SKM-1 treated with dmso at 0.1 percent for 144 hours (cell line): ENCODE results near the gene METTL6.
"Not testable (repeated sequence)": the region's sequence is repeated elsewhere in the genome, so short reads cannot be mapped to it uniquely, and the experiment has no call there.

Experiments used
- DNase-seq: peaks from one replicate; lab custom pipeline; 2025; ENCODE audit not compliant: unreplicated experiment; lab: John Stamatoyannopoulos, UW

Gene METTL6

GRCh38 chr3:15427182-15427880 lies at the start of gene METTL6, which contains the start of gene EAF1:
METTL6 (minus strand) TSS chr3:15427544; CDS start chr3:15426511, 1,033 bp downstream.
EAF1 (plus strand) TSS chr3:15427598; CDS start chr3:15427780, 182 bp downstream.
- peak; percentile 73 for DNase-seq

GRCh38 chr3:15476378-15476777 lies 49.0 kb upstream of the METTL6 start:
- no peak for DNase-seq

- no peak for DNase-seq
Measured at GRCh38 chr3:15475161-15475560, 47.8 kb upstream of the METTL6 start.

- no peak for DNase-seq
Measured at GRCh38 chr3:15471861-15472260, 44.5 kb upstream of the METTL6 start.

GRCh38 chr3:15470849-15471248 lies 43.5 kb upstream of the METTL6 start:
- no peak for DNase-seq

GRCh38 chr3:15470261-15470660 lies 42.9 kb upstream of the METTL6 start:
- DNase-seq = no peak

GRCh38 chr3:15467227-15468181 lies 40.2 kb upstream of the METTL6 start:
- DNase-seq = no peak

GRCh38 chr3:15465876-15466585 lies 38.7 kb upstream of the METTL6 start:
- no peak for DNase-seq

GRCh38 chr3:15462451-15462850 lies 35.1 kb upstream of the METTL6 start:
- no peak for DNase-seq

GRCh38 chr3:15460891-15461531 lies 33.7 kb upstream of the METTL6 start:
- DNase-seq = no peak

GRCh38 chr3:15458212-15458780 lies 31.0 kb upstream of the METTL6 start:
- DNase-seq = peak; percentile 38

- DNase-seq = not testable (repeated sequence)
Measured at GRCh38 chr3:15456915-15457314, 29.6 kb upstream of the METTL6 start.

- no peak for DNase-seq
Measured at GRCh38 chr3:15456321-15456720, 29.0 kb upstream of the METTL6 start.

GRCh38 chr3:15455756-15456155 lies 28.4 kb upstream of the METTL6 start:
- DNase-seq = no peak

GRCh38 chr3:15454965-15455364 lies 27.6 kb upstream of the METTL6 start:
- no peak for DNase-seq

GRCh38 chr3:15453991-15454625 lies 26.8 kb upstream of the METTL6 start:
- no peak for DNase-seq

- DNase-seq = no peak
Measured at GRCh38 chr3:15453501-15453900, 26.2 kb upstream of the METTL6 start.

GRCh38 chr3:15452961-15453360 lies 25.6 kb upstream of the METTL6 start:
- no peak for DNase-seq

- DNase-seq = no peak
Measured at GRCh38 chr3:15452156-15452555, 24.8 kb upstream of the METTL6 start.
